Measurements from ENCODE around the gene ARID1B.

DNA sequence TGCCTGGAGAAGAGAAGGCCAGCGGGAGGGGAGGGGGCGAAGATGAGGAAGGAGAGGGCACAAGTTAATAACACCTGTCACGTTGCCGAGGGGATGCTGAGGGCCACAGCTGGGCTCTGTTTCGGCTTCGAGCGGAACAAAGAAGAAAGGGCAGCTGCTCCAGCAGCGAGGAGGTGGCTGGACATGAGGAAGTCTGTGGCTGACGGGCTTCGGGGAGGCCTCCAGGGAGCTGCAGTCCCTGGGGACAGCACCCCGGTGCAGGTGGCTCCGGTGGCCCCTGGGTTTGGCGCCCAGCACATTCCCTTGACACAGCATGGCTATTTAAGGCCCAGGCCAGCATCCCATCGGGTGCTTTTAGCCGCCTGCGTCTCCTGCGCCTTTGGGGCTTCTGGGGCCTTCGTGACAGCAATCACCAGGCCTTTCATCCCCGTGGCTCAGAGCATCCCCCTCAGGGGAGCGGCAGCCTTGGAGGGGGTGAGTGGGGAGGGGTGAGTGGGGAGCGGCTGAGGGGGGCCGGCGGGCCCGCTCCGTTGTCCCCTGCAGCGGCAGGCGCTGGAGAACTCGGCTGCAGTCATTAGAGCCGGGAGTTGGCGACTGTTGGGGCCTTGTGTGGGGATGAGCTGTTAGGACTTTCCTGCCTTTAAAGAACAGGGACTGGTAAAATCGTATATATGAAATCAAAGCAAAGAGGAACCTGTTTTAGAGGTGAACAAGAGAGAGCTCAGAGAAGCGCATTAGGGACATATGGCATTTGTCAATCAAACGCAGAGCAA lies 447.2 kb downstream of the ARID1B start:
- TF ChIP-seq CTCF (IDR thresholded peaks at IDR 0.05) (no peak), POLR2A (IDR thresholded peaks at IDR 0.05) (no peak)
